Progenitor cell of endocrine pancreas (in vitro differentiated cells): ENCODE data around the gene IGSF22. TPM values are rescaled to one million over a fixed set of nuclear protein-coding genes. Genes with fewer than 3 reads are reported as not detected.

Experiments
- DNase-seq: peaks from one replicate; pipeline ENCODE4 v3.0.0; 2021; ENCODE audit warnings: low spot score; ENCODE audit not compliant: unreplicated experiment
- H3K27ac Mint-ChIP-seq: 2 replicates; pipeline ENCODE4 v1.8.0; 2021; ENCODE audit warnings: mild to moderate bottlenecking, moderate library complexity, mixed read lengths
- H3K27me3 Mint-ChIP-seq: 2 replicates; pipeline ENCODE4 v1.8.0; 2021; ENCODE audit warnings: mixed read lengths
- H3K36me3 Mint-ChIP-seq: 2 replicates; pipeline ENCODE4 v1.8.0; 2022; ENCODE audit warnings: mixed read lengths; ENCODE audit not compliant: insufficient read depth
- H3K4me1 Mint-ChIP-seq: 2 replicates; pipeline ENCODE4 v1.8.0; 2021; ENCODE audit warnings: low read depth, mixed read lengths
- H3K4me3 Mint-ChIP-seq: 2 replicates; pipeline ENCODE4 v1.8.0; 2021; ENCODE audit warnings: low read depth, mild to moderate bottlenecking, moderate library complexity, mixed read lengths
- H3K9me3 Mint-ChIP-seq: 2 replicates; pipeline ENCODE4 v1.8.0; 2021; ENCODE audit warnings: low read depth, mixed read lengths
- long read RNA-seq: library from polyadenylated mRNA; unstranded; transcript quantifications from one replicate; pipeline ENCODE4 v2.0.0, GENCODE V29; 2020
- total RNA-seq: library from RNA; stranded (reverse); gene quantifications from 2 replicates; pipeline ENCODE4 v1.2.1, GENCODE V29; 2021
- TF ChIP-seq, protein P1 (sequence below): fragments of 200-600 bp; sonication (generic); IDR thresholded peaks from one replicate; pipeline ENCODE4 v1.5.0; 2021; ENCODE audit warnings: antibody characterized with exemption, mild to moderate bottlenecking; ENCODE audit not compliant: unreplicated experiment

The IGSF22 gene
- total RNA-seq, result 0.44 and 1.3 TPM in 2 replicates
- long read RNA-seq, result 0 reads

DNA sequence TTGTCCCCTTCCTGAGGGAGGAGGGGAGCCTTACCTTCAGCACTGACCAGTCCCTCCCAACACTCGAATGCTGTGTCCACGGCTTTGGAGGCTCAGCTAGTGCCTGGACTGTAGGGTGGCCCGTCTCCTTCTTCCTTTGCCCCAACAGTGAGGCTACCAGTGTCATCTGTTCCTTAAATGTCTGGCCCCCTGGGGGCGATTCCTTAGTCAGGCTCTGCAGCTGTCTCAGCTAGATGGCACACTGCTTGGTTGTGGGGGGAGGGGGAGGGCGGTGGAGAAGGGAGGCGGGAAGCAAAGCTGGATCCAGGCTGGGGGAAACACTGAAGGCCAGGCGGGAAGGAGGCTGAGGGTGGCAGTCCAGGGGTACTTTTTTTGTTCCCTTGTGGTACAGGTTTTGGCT is at the start of gene IGSF22:
TSS of gene IGSF22 (minus strand) at position 149 of the 400 bp plus-strand sequence. CDS start 1,952 bp downstream, outside the sequence.
- H3K4me3 Mint-ChIP-seq, result no peak within 1 kb of the TSS
- no peaks in the 10 kb centered on the region for H3K36me3 Mint-ChIP-seq
- DNase-seq, result no peak
- H3K9me3 Mint-ChIP-seq, result no peaks in the 10 kb centered on the region
- H3K27ac Mint-ChIP-seq, result no peak within 1 kb of the TSS
- H3K4me1 Mint-ChIP-seq, result peaks cover 2% of the 10 kb centered on the region
- H3K27me3 Mint-ChIP-seq, result no peaks in the 10 kb centered on the region
- TF ChIP-seq, protein P1, sequence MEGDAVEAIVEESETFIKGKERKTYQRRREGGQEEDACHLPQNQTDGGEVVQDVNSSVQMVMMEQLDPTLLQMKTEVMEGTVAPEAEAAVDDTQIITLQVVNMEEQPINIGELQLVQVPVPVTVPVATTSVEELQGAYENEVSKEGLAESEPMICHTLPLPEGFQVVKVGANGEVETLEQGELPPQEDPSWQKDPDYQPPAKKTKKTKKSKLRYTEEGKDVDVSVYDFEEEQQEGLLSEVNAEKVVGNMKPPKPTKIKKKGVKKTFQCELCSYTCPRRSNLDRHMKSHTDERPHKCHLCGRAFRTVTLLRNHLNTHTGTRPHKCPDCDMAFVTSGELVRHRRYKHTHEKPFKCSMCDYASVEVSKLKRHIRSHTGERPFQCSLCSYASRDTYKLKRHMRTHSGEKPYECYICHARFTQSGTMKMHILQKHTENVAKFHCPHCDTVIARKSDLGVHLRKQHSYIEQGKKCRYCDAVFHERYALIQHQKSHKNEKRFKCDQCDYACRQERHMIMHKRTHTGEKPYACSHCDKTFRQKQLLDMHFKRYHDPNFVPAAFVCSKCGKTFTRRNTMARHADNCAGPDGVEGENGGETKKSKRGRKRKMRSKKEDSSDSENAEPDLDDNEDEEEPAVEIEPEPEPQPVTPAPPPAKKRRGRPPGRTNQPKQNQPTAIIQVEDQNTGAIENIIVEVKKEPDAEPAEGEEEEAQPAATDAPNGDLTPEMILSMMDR, result no peak

DNA sequence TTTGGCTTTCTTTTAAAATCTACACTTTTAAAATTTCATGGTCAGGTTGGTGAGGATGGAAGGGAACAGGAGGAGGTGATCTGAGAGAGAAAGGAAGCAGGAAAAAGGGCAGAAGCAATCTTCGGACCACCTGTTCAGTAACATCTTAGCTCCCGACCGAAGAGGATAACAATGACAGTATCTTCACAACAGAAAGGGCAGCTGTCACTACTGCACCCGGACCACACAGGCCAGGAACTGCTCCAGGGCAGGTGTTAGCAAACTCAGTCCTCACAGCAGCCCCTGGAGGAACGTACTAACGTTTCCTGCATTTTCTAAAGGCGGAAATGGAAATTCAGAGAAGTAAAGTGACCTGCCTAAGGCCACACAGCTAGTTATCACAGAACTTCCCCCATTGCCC is 48.8 kb upstream of the IGSF22 start:
- Mint-ChIP-seq H3K27ac (no peak overlapping the region), H3K27me3 (no peaks in the 10 kb centered on the region), H3K4me1 (peaks cover 1% of the 10 kb centered on the region), H3K4me3 (no peak overlapping the region), H3K9me3 (no peaks in the 10 kb centered on the region), H3K36me3 (no peaks in the 10 kb centered on the region)
- TF ChIP-seq, protein P1, result no peak
- DNase-seq, result no peak

DNA sequence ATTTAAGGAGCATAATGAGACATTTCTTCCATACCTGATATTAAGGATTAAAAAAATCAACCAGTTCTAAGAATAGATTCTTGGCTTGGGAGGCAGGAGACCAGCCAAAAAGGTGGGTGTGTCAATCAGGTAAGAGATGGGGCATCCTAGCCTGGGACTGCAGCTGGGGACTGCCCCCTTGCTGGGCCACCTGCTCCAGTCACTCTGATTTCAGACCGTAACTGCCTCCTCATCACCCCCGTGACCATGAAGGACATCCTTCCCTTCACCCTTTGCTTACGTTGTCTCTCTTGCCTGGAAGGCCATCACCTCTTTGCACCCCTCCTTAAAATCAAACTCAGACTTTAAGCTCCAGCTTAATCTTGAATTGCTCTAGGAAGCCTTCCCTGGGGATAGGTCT is 47.7 kb upstream of the IGSF22 start:
- H3K27me3 Mint-ChIP-seq, result no peaks in the 10 kb centered on the region
- H3K36me3 Mint-ChIP-seq, result no peaks in the 10 kb centered on the region
- peaks cover 4% of the 10 kb centered on the region for H3K4me1 Mint-ChIP-seq
- H3K9me3 Mint-ChIP-seq, result no peaks in the 10 kb centered on the region
- no peak overlapping the region for H3K27ac Mint-ChIP-seq
- H3K4me3 Mint-ChIP-seq, result no peak overlapping the region
- TF ChIP-seq, protein P1, result no peak
- no peak for DNase-seq

DNA sequence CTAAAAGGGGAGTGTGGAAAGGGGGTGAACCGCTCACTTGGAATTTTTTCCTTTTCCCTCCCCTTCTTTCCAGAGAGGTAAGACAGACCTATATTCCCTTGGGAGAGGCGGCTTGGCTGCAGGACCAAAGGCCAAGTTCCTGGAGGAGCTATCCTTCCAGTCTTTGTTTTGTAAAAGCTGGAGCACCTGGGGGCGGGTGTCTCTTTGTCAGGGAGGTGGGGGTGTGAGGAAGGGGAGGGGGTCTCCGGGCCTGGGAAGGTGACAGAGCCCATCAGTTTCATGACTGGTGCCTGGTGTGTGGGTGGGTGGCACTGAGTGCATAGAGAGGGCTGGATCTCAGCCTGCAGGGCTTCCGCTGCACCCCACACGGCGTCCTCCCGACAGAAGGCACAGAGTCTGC is 47.1 kb upstream of the IGSF22 start:
- no peaks in the 10 kb centered on the region for H3K27me3 Mint-ChIP-seq
- TF ChIP-seq, protein P1, result no peak
- peaks cover 4% of the 10 kb centered on the region for H3K4me1 Mint-ChIP-seq
- H3K9me3 Mint-ChIP-seq, result no peaks in the 10 kb centered on the region
- H3K4me3 Mint-ChIP-seq, result no peak overlapping the region
- H3K27ac Mint-ChIP-seq, result no peak overlapping the region
- no peaks in the 10 kb centered on the region for H3K36me3 Mint-ChIP-seq
- no peak for DNase-seq

DNA sequence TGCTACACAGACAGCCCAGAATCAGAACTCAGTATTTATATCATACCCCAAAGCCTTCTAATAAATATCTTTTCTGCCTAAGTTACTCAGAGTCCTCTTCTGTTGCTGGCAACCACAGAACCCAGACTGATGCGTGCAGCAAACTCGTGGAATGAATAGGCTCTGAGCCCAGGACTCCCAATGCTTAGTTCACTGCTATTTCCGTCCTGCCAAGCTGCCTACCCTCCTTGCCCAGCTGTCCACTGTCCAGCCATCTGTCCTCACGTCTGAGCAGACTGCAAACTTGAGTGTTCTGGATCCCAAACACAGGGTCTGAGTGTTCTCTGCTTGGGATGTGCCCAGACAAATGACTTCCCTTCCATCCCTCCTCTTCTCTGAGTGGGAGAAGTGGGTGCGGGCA is 46.2 kb upstream of the IGSF22 start:
- H3K27me3 Mint-ChIP-seq, result no peaks in the 10 kb centered on the region
- no peak overlapping the region for H3K27ac Mint-ChIP-seq
- no peaks in the 10 kb centered on the region for H3K36me3 Mint-ChIP-seq
- peaks cover 4% of the 10 kb centered on the region for H3K4me1 Mint-ChIP-seq
- no peak overlapping the region for H3K4me3 Mint-ChIP-seq
- no peaks in the 10 kb centered on the region for H3K9me3 Mint-ChIP-seq
- DNase-seq, result no peak
- TF ChIP-seq, protein P1, result no peak
